Sigmoid colon (tissue), 4 donors: ENCODE measurements around the gene IPO13.

Experiments
- EP300 ChIP-seq, 4 donors: sonication (generic); formaldehyde crosslinking; IDR thresholded peaks; one replicate each; pipeline ENCODE4 v1.6.1; 2017; ENCODE audit warnings: antibody characterized with exemption in 4 of 4
- POLR2A ChIP-seq, 2 donors: fragments of 450-650 bp; IDR thresholded peaks; one replicate each; pipeline ENCODE4 v1.6.1; 2016; ENCODE audit warnings: antibody characterized with exemption in 2 of 2, mild to moderate bottlenecking in 2 of 2, moderate library complexity in 2 of 2
- POLR2AphosphoS5 ChIP-seq, 4 donors: sonication (generic); formaldehyde crosslinking; IDR thresholded peaks; one replicate each; pipeline ENCODE4 v1.6.1; 2017; ENCODE audit warnings: antibody characterized with exemption in 4 of 4
- TF ChIP-seq, protein P1 (sequence below), 4 experiments: fragments of 450-650 bp in 3 of 4; fragments of 200-600 bp in 1 of 4; IDR thresholded peaks; one replicate each; pipeline ENCODE4 v1.5.1; 2016 to 2019; ENCODE audit warnings: antibody characterized with exemption in 4 of 4, mild to moderate bottlenecking in 3 of 4, moderate library complexity in 2 of 4

DNA sequence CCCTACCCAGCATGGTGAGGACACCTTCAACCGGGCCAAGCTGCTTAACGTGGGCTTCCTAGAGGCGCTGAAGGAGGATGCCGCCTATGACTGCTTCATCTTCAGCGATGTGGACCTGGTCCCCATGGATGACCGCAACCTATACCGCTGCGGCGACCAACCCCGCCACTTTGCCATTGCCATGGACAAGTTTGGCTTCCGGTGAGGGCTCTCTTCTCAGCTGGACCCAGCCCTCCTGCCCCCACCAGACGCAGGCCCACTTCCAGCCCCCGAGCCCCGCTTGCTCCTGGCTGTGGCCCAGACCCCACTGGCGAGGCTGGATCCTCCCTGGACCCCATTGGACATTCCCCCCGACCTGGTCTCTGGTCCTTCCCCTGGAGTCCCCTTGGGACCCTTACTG is 38.1 kb downstream of the IPO13 start:
- TF ChIP-seq POLR2AphosphoS5 (IDR thresholded peaks at IDR 0.05) (no peak), EP300 (IDR thresholded peaks at IDR 0.05) (no peak), POLR2A (IDR thresholded peaks at IDR 0.05) (no peak)
- TF ChIP-seq, protein P1, sequence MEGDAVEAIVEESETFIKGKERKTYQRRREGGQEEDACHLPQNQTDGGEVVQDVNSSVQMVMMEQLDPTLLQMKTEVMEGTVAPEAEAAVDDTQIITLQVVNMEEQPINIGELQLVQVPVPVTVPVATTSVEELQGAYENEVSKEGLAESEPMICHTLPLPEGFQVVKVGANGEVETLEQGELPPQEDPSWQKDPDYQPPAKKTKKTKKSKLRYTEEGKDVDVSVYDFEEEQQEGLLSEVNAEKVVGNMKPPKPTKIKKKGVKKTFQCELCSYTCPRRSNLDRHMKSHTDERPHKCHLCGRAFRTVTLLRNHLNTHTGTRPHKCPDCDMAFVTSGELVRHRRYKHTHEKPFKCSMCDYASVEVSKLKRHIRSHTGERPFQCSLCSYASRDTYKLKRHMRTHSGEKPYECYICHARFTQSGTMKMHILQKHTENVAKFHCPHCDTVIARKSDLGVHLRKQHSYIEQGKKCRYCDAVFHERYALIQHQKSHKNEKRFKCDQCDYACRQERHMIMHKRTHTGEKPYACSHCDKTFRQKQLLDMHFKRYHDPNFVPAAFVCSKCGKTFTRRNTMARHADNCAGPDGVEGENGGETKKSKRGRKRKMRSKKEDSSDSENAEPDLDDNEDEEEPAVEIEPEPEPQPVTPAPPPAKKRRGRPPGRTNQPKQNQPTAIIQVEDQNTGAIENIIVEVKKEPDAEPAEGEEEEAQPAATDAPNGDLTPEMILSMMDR (IDR thresholded peaks at IDR 0.05) = no peak
